Colonic mucosa (tissue), 4 donors: ENCODE measurements around the gene C2orf68. TPM values are rescaled to one million over a fixed set of nuclear protein-coding genes. Genes with fewer than 3 reads are reported as not detected.

Source experiments
- DNase-seq: peaks from one replicate; pipeline ENCODE4 v3.0.0-alpha.2; 2020
- H3K27ac ChIP-seq: fragments of 200-600 bp; one replicate; pipeline ENCODE4 v1.8.0; 2021
- H3K27me3 ChIP-seq: fragments of 200-600 bp; one replicate; pipeline ENCODE4 v1.8.0; 2021
- H3K36me3 ChIP-seq: fragments of 200-600 bp; one replicate; pipeline ENCODE4 v1.8.0; 2021
- H3K4me1 ChIP-seq: fragments of 200-600 bp; one replicate; pipeline ENCODE4 v1.8.0; 2021; ENCODE audit warnings: mild to moderate bottlenecking
- H3K4me3 ChIP-seq: fragments of 200-600 bp; one replicate; pipeline ENCODE4 v1.8.0; 2021
- H3K9ac ChIP-seq, 2 donors: one replicate each; pipeline ENCODE4 v1.7.0; 2013; ENCODE audit warnings: control low read depth in 2 of 2, low read depth in 2 of 2, low read length in 2 of 2
- H3K9me3 ChIP-seq: fragments of 200-600 bp; one replicate; pipeline ENCODE4 v1.8.0; 2021
- intact Hi-C: fragments of 100-400 bp; cut with DNase I; formaldehyde crosslinking; loops from one replicate; pipeline ENCODE4 v1.14.1; 2022
- total RNA-seq, 2 donors: library from RNA; stranded (reverse); fragmentation: NEBNext Ultra II Directional in 1 of 2; extraction: Animal tissue kit (Norgen Biotek cat#: 25700) in 1 of 2; gene quantifications; one replicate each; pipeline ENCODE4 v1.2.1, GENCODE V29; 2021
- TF ChIP-seq, protein P1 (sequence below): fragments of 200-600 bp; IDR thresholded peaks from one replicate; pipeline ENCODE4 v1.8.0; 2022; ENCODE audit warnings: antibody characterized with exemption, mild to moderate bottlenecking
- donor health status: healthy.
- donor health status: DM: no; HTN: no; CAD: no.
- donor health status: DM: no; HTN: no; CAD: no.

C2orf68 gene
- total RNA-seq, 2 donors from 2014 or later: 36.8 to 40.5 TPM

GRCh38 chr2:85584857-85585780, 26.7 kb downstream of the C2orf68 start:
- Histone ChIP-seq H3K27ac (peak overlapping the region; percentile 78), H3K4me1 (peaks cover 8% of the 10 kb centered on the region), H3K9me3 (no peaks in the 10 kb centered on the region), H3K27me3 (no peaks in the 10 kb centered on the region), H3K36me3 (no peaks in the 10 kb centered on the region), H3K9ac (peak overlapping the region; percentile 52 to 90), H3K4me3 (peak overlapping the region; percentile 49)
- intact Hi-C loops: no loop called here
- peak; percentile 79 for DNase-seq
- TF ChIP-seq, protein P1, sequence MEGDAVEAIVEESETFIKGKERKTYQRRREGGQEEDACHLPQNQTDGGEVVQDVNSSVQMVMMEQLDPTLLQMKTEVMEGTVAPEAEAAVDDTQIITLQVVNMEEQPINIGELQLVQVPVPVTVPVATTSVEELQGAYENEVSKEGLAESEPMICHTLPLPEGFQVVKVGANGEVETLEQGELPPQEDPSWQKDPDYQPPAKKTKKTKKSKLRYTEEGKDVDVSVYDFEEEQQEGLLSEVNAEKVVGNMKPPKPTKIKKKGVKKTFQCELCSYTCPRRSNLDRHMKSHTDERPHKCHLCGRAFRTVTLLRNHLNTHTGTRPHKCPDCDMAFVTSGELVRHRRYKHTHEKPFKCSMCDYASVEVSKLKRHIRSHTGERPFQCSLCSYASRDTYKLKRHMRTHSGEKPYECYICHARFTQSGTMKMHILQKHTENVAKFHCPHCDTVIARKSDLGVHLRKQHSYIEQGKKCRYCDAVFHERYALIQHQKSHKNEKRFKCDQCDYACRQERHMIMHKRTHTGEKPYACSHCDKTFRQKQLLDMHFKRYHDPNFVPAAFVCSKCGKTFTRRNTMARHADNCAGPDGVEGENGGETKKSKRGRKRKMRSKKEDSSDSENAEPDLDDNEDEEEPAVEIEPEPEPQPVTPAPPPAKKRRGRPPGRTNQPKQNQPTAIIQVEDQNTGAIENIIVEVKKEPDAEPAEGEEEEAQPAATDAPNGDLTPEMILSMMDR: no peak

- intact Hi-C loops: no loop called here
- Histone ChIP-seq H3K27me3 (no peaks in the 10 kb centered on the region), H3K4me3 (peak within 1 kb of the TSS; percentile 49), H3K9ac (peak within 1 kb of the TSS; percentile 52 to 90), H3K27ac (peak within 1 kb of the TSS; percentile 78), H3K4me1 (peaks cover 8% of the 10 kb centered on the region), H3K9me3 (no peaks in the 10 kb centered on the region), H3K36me3 (no peaks in the 10 kb centered on the region)
- TF ChIP-seq, protein P1: no peak
- peak; percentile 59 for DNase-seq
Observed at GRCh38 chr2:85584354-85584856, 27.5 kb downstream of the C2orf68 start, which contains the start of gene VAMP5. TSS of gene VAMP5 (plus strand) at chr2:85584431. CDS start at chr2:85584491, 60 bp downstream.

DNA sequence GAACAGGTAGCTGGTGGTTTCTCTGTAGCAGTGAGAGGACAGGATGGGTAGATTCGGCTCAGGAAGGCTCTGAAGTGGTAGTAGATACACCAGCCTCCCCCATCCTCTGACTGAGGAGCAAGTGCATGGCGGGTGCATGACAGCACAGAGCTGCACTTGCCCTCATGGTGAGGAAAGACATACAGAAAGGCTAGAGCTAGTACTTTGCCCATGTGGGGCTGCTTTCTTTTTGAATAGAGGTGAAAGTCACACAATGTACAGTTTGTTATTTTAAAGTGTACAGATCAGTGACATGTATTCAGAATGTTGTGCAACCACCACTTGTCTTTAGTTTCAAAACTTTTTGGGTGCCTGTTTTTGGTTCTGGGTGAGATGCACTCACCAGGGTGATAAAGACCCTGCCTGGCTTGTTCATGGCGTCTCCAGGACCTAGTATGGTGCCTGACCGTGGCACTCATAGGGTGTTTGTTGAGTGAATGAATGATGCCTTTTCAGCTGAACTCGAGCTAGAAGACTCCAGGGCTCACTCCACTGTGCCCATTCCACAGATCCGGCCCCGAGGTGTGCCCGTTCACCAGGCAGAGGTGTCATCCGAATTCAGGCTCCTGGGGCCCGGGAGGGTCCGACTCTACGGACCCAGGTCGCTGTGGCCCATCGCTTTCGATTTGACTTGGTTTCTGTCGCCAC, 28.1 kb downstream of the C2orf68 start:
- H3K9me3 ChIP-seq: no peaks in the 10 kb centered on the region
- intact Hi-C loops: no loop called here
- peak overlapping the region; percentile 49 for H3K4me3 ChIP-seq
- no peaks in the 10 kb centered on the region for H3K27me3 ChIP-seq
- peak overlapping the region; percentile 78 for H3K27ac ChIP-seq
- peak overlapping the region; percentile 14 to 90 for H3K9ac ChIP-seq
- peaks cover 14% of the 10 kb centered on the region for H3K4me1 ChIP-seq
- no peaks in the 10 kb centered on the region for H3K36me3 ChIP-seq
- TF ChIP-seq, protein P1: no peak
- DNase-seq: no peak

DNA sequence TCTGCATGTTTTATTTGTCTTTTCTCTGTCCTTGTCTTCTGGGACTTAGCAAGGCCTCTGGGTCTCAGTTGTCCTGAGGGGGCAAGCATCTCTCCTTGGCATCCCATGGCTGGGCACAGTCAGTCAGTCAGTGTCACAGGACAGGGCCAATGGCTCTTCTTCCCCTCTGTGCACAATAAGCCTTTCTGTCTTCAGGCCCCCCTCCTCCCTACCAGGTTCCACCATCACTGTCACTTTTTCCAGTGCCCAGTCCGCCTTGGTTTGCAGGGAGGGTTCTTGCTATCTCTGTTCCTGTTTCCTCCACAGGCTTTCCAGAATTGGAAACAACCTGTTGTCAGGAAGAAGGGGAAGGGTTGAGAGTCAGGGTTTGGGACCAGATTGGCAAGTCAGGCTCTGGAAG, 29.4 kb downstream of the C2orf68 start:
- H3K27me3 ChIP-seq: no peaks in the 10 kb centered on the region
- H3K4me3 ChIP-seq: no peak overlapping the region
- DNase-seq: no peak
- H3K36me3 ChIP-seq: no peaks in the 10 kb centered on the region
- intact Hi-C loops: no loop called here
- peaks cover 18% of the 10 kb centered on the region for H3K4me1 ChIP-seq
- H3K27ac ChIP-seq: no peak overlapping the region
- TF ChIP-seq, protein P1: no peak
- no peak overlapping the region for H3K9ac ChIP-seq
- no peaks in the 10 kb centered on the region for H3K9me3 ChIP-seq

GRCh38 chr2:85580206-85580605, 31.7 kb downstream of the C2orf68 start:
- Histone ChIP-seq H3K4me3 (no peak overlapping the region), H3K9ac (no peak overlapping the region), H3K27me3 (no peaks in the 10 kb centered on the region), H3K9me3 (no peaks in the 10 kb centered on the region), H3K27ac (no peak overlapping the region), H3K36me3 (no peaks in the 10 kb centered on the region), H3K4me1 (peaks cover 15% of the 10 kb centered on the region)
- intact Hi-C loops: no loop called here
- no peak for DNase-seq
- TF ChIP-seq, protein P1: no peak
